SU-DHL-6 (cell line): ENCODE measurements around the gene KAZALD1.

ENCODE experiments used
- H2AFZ ChIP-seq: fragments of 200-600 bp; sonication (generic); 2 replicates; pipeline ENCODE4 v1.6.1; 2014; ENCODE audit warnings: low read depth, mild to moderate bottlenecking, moderate library complexity, mixed read lengths, antibody characterized with exemption, low read length; ENCODE audit not compliant: severe bottlenecking
- H3F3A ChIP-seq: fragments of 200-600 bp; shearing (Covaris generic); 2 replicates; pipeline ENCODE4 v1.6.0; 2016; ENCODE audit warnings: antibody characterized with exemption, mild to moderate bottlenecking; ENCODE audit not compliant: insufficient read depth
- H3K27ac ChIP-seq: fragments of 200-600 bp; sonication (generic); 2 replicates; pipeline ENCODE4 v1.5.1; 2016; ENCODE audit warnings: low read depth, mild to moderate bottlenecking, low read length, moderate library complexity, mixed read lengths
- H3K27me3 ChIP-seq: fragments of 200-600 bp; sonication (generic), shearing (Covaris generic); 2 replicates; pipeline ENCODE4 v1.6.0; 2014; ENCODE audit warnings: mild to moderate bottlenecking, low read length
- H3K36me3 ChIP-seq: fragments of 200-600 bp; sonication (generic); 2 replicates; pipeline ENCODE4 v1.6.1; 2014; ENCODE audit warnings: mild to moderate bottlenecking, low read length, mixed read lengths
- H3K4me2 ChIP-seq: fragments of 300-600, 200-600 bp; shearing (Covaris generic), sonication (generic); 2 replicates; pipeline ENCODE4 v1.6.0; 2014; ENCODE audit warnings: low read length, low read depth, mild to moderate bottlenecking; ENCODE audit not compliant: poor library complexity, severe bottlenecking
- H3K4me3 ChIP-seq: fragments of 200-600 bp; sonication (generic); 2 replicates; pipeline ENCODE4 v1.5.1; 2014; ENCODE audit warnings: antibody characterized with exemption, low read length, mild to moderate bottlenecking, mixed read lengths; ENCODE audit not compliant: insufficient read depth, poor library complexity, severe bottlenecking
- H3K79me2 ChIP-seq: fragments of 200-600 bp; sonication (generic); 2 replicates; pipeline ENCODE4 v1.6.1; 2014; ENCODE audit warnings: mild to moderate bottlenecking, low read length, moderate library complexity; ENCODE audit not compliant: insufficient read depth
- H3K9ac ChIP-seq: fragments of 200-600 bp; sonication (generic); 2 replicates; pipeline ENCODE4 v1.7.0; 2014; ENCODE audit warnings: mild to moderate bottlenecking, low read length
- H3K9me2 ChIP-seq: fragments of 200-600 bp; sonication (generic); replicated peaks from 2 replicates; pipeline ENCODE4 v1.6.1; 2014; ENCODE audit warnings: low read length; ENCODE audit not compliant: insufficient read depth
- H3K9me3 ChIP-seq: fragments of 200-600 bp; sonication (generic); 2 replicates; pipeline ENCODE4 v1.6.1; 2014; ENCODE audit warnings: low read length, mixed read lengths; ENCODE audit not compliant: insufficient read depth
- H4K20me1 ChIP-seq: fragments of 200-600 bp; sonication (generic); 2 replicates; pipeline ENCODE4 v1.6.1; 2014; ENCODE audit warnings: low read depth, mild to moderate bottlenecking, antibody characterized with exemption, low read length, moderate library complexity, mixed read lengths
- CTCF ChIP-seq: fragments of 200-600 bp; sonication (generic); IDR thresholded peaks from one replicate; pipeline ENCODE4 v1.5.1; 2017; ENCODE audit warnings: antibody characterized with exemption, mild to moderate bottlenecking, low read length, moderate library complexity; ENCODE audit not compliant: insufficient read depth, poor library complexity, severe bottlenecking
- EZH2phosphoT487 ChIP-seq: fragments of 200-600 bp; sonication (generic), shearing (Covaris generic); conservative IDR thresholded peaks from 2 replicates; pipeline ENCODE4 v1.6.1; 2018; ENCODE audit warnings: mild to moderate bottlenecking, antibody characterized with exemption, low read length, moderate library complexity, mixed read lengths

The KAZALD1 gene

GRCh38 chr10:101052285-101052684 is 9.5 kb upstream of the KAZALD1 start:
- no peak overlapping the region for H3K4me3 ChIP-seq
- no peak overlapping the region for H3K4me2 ChIP-seq
- 0 out of 2 replicates have a peak, but pooled peaks cover 9% of the 10 kb centered on the region for H4K20me1 ChIP-seq
- H3K9me3 ChIP-seq = no peaks in the 10 kb centered on the region
- no peak overlapping the region for H3K9ac ChIP-seq
- TF ChIP-seq EZH2phosphoT487 = no peak
- no peak for TF ChIP-seq CTCF
- no peaks in the 10 kb centered on the region for H3K27me3 ChIP-seq
- peaks cover 22% of the 10 kb centered on the region for H3K79me2 ChIP-seq
- H3F3A ChIP-seq = no peaks in the 10 kb centered on the region
- H3K27ac ChIP-seq = no peak overlapping the region
- no peak overlapping the region for H2AFZ ChIP-seq
- peaks cover 5% of the 10 kb centered on the region; the same call in 1 of the 2 replicates for H3K36me3 ChIP-seq
- no peaks in the 10 kb centered on the region for H3K9me2 ChIP-seq

GRCh38 chr10:101053516-101053915 is 8.3 kb upstream of the KAZALD1 start:
- Histone ChIP-seq H3K79me2 (peaks cover 35% of the 10 kb centered on the region), H3K27ac (no peak overlapping the region), H3F3A (no peaks in the 10 kb centered on the region), H3K27me3 (no peaks in the 10 kb centered on the region), H3K9ac (no peak overlapping the region), H2AFZ (no peak overlapping the region), H3K9me2 (no peaks in the 10 kb centered on the region), H4K20me1 (peaks cover 10% of the 10 kb centered on the region; the same call in 1 of the 2 replicates), H3K4me2 (no peak overlapping the region), H3K36me3 (peaks cover 7% of the 10 kb centered on the region; the same call in 1 of the 2 replicates), H3K9me3 (no peaks in the 10 kb centered on the region), H3K4me3 (no peak overlapping the region)
- TF ChIP-seq EZH2phosphoT487 (no peak), CTCF (no peak)

- no peak overlapping the region for H3K27ac ChIP-seq
- peaks cover 43% of the 10 kb centered on the region for H3K79me2 ChIP-seq
- H4K20me1 ChIP-seq = peaks cover 14% of the 10 kb centered on the region
- H3K27me3 ChIP-seq = no peaks in the 10 kb centered on the region
- TF ChIP-seq EZH2phosphoT487 (no peak), CTCF (no peak)
- H3K9me2 ChIP-seq = no peaks in the 10 kb centered on the region
- H3K9ac ChIP-seq = no peak overlapping the region
- no peaks in the 10 kb centered on the region for H3K9me3 ChIP-seq
- H3F3A ChIP-seq = no peaks in the 10 kb centered on the region
- no peak overlapping the region for H3K4me3 ChIP-seq
- no peak overlapping the region for H3K4me2 ChIP-seq
- peaks cover 8% of the 10 kb centered on the region; the same call in 1 of the 2 replicates for H3K36me3 ChIP-seq
- no peak overlapping the region for H2AFZ ChIP-seq
Measured at GRCh38 chr10:101054351-101054750, 7.4 kb upstream of the KAZALD1 start.
